ENCODE results near the gene SLC5A7.

DNA sequence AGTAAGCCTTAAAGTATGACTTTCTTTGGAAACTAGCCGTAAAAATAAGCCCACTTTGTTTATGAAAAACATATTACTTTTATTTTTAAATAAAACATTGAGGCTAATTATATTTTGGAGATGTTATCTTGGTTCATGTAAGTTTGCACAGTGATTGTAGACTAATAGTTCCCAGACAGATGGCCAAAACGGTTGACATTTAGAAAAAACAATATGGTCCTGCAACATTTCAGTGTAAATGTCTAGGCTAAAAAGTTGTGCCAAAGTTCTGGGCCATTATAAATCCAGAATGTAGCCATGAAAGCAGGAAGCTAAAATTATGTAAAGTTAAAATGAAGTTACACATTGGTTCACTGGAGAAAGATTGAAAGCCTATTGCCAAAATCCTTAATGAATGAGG is 43.6 kb downstream of the SLC5A7 start:
- TF ChIP-seq RELA (CRISPR knock-in tag; IDR thresholded peaks at IDR 0.05) = no peak
- TF ChIP-seq, protein P1, sequence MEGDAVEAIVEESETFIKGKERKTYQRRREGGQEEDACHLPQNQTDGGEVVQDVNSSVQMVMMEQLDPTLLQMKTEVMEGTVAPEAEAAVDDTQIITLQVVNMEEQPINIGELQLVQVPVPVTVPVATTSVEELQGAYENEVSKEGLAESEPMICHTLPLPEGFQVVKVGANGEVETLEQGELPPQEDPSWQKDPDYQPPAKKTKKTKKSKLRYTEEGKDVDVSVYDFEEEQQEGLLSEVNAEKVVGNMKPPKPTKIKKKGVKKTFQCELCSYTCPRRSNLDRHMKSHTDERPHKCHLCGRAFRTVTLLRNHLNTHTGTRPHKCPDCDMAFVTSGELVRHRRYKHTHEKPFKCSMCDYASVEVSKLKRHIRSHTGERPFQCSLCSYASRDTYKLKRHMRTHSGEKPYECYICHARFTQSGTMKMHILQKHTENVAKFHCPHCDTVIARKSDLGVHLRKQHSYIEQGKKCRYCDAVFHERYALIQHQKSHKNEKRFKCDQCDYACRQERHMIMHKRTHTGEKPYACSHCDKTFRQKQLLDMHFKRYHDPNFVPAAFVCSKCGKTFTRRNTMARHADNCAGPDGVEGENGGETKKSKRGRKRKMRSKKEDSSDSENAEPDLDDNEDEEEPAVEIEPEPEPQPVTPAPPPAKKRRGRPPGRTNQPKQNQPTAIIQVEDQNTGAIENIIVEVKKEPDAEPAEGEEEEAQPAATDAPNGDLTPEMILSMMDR (CRISPR knock-in tag; IDR thresholded peaks at IDR 0.05) = no peak
- TF ChIP-seq, protein P2, sequence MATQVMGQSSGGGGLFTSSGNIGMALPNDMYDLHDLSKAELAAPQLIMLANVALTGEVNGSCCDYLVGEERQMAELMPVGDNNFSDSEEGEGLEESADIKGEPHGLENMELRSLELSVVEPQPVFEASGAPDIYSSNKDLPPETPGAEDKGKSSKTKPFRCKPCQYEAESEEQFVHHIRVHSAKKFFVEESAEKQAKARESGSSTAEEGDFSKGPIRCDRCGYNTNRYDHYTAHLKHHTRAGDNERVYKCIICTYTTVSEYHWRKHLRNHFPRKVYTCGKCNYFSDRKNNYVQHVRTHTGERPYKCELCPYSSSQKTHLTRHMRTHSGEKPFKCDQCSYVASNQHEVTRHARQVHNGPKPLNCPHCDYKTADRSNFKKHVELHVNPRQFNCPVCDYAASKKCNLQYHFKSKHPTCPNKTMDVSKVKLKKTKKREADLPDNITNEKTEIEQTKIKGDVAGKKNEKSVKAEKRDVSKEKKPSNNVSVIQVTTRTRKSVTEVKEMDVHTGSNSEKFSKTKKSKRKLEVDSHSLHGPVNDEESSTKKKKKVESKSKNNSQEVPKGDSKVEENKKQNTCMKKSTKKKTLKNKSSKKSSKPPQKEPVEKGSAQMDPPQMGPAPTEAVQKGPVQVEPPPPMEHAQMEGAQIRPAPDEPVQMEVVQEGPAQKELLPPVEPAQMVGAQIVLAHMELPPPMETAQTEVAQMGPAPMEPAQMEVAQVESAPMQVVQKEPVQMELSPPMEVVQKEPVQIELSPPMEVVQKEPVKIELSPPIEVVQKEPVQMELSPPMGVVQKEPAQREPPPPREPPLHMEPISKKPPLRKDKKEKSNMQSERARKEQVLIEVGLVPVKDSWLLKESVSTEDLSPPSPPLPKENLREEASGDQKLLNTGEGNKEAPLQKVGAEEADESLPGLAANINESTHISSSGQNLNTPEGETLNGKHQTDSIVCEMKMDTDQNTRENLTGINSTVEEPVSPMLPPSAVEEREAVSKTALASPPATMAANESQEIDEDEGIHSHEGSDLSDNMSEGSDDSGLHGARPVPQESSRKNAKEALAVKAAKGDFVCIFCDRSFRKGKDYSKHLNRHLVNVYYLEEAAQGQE (IDR thresholded peaks at IDR 0.05; ENCODE audit: borderline replicate concordance in 1 of 2, low read depth in 1 of 2, low read length in 2 of 2) = no peak
- TF ChIP-seq EZH2 (conservative IDR thresholded peaks at IDR 0.05; ENCODE audit: low read depth, low read length) = no peak
- no peak for TF ChIP-seq ZNF446 (CRISPR knock-in tag; IDR thresholded peaks at IDR 0.05)
- no peak for TF ChIP-seq ZNF441 (CRISPR knock-in tag; IDR thresholded peaks at IDR 0.05; ENCODE audit: borderline replicate concordance)
- no peak for TF ChIP-seq SMC3 (IDR thresholded peaks at IDR 0.05; ENCODE audit: low read length)
- TF ChIP-seq ZNF772 (CRISPR knock-in tag; IDR thresholded peaks at IDR 0.05) = no peak
- TF ChIP-seq, protein P3, sequence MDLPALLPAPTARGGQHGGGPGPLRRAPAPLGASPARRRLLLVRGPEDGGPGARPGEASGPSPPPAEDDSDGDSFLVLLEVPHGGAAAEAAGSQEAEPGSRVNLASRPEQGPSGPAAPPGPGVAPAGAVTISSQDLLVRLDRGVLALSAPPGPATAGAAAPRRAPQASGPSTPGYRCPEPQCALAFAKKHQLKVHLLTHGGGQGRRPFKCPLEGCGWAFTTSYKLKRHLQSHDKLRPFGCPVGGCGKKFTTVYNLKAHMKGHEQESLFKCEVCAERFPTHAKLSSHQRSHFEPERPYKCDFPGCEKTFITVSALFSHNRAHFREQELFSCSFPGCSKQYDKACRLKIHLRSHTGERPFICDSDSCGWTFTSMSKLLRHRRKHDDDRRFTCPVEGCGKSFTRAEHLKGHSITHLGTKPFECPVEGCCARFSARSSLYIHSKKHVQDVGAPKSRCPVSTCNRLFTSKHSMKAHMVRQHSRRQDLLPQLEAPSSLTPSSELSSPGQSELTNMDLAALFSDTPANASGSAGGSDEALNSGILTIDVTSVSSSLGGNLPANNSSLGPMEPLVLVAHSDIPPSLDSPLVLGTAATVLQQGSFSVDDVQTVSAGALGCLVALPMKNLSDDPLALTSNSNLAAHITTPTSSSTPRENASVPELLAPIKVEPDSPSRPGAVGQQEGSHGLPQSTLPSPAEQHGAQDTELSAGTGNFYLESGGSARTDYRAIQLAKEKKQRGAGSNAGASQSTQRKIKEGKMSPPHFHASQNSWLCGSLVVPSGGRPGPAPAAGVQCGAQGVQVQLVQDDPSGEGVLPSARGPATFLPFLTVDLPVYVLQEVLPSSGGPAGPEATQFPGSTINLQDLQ (CRISPR knock-in tag; IDR thresholded peaks at IDR 0.05) = no peak
- no peak for TF ChIP-seq MYNN (CRISPR knock-in tag; IDR thresholded peaks at IDR 0.05; ENCODE audit: low read depth)
- no peak for TF ChIP-seq ZSCAN21 (CRISPR knock-in tag; IDR thresholded peaks at IDR 0.05; ENCODE audit: borderline replicate concordance)
- TF ChIP-seq SAFB2 (CRISPR knock-in tag; IDR thresholded peaks at IDR 0.05; ENCODE audit: borderline replicate concordance, low read depth) = no peak
